Endometrium (tissue), 2 donors: Measurements from ENCODE around the gene MAX.

Experiments
- FAIRE-seq: peaks from 2 replicates; lab custom pipeline; 2012; peaks lifted over from hg19 to GRCh38; lab: Jason Lieb, UNC
- donor health status: control.
- donor health status: control.

The MAX gene

GRCh38 chr14:65102441-65103149 lies at the start of gene MAX:
TSS of gene MAX (minus strand) at chr14:65102517. CDS start at chr14:65102339, 178 bp downstream.
- peak; percentile 70 for FAIRE-seq

- no peak for FAIRE-seq
These were observed 49.3 kb upstream of the MAX start for GRCh38 chr14:65151609-65151956.

GRCh38 chr14:65150898-65151608 lies 48.7 kb upstream of the MAX start:
- no peak for FAIRE-seq

GRCh38 chr14:65149116-65149515 lies 46.8 kb upstream of the MAX start:
- FAIRE-seq: no peak

- FAIRE-seq: no peak
These were observed 41.9 kb upstream of the MAX start for GRCh38 chr14:65144170-65144569.

GRCh38 chr14:65142914-65143625 lies 40.8 kb upstream of the MAX start:
- FAIRE-seq: no peak

- no peak for FAIRE-seq
These were observed 40.1 kb upstream of the MAX start for GRCh38 chr14:65142429-65142828.

- no peak for FAIRE-seq
These were observed 39.2 kb upstream of the MAX start for GRCh38 chr14:65141523-65141922.

- no peak for FAIRE-seq
These were observed 35.5 kb upstream of the MAX start for GRCh38 chr14:65137648-65138307.

GRCh38 chr14:65134651-65135579 lies 32.6 kb upstream of the MAX start:
- FAIRE-seq: no peak

- FAIRE-seq: no peak
These were observed 30.5 kb upstream of the MAX start for GRCh38 chr14:65132855-65133254.

- FAIRE-seq: no peak
These were observed 29.0 kb upstream of the MAX start for GRCh38 chr14:65131301-65131701.

GRCh38 chr14:65128096-65128495 lies 25.8 kb upstream of the MAX start:
- no peak for FAIRE-seq

GRCh38 chr14:65117769-65118745 lies 15.7 kb upstream of the MAX start:
- peak; percentile 72 for FAIRE-seq

GRCh38 chr14:65115615-65116014 lies 13.3 kb upstream of the MAX start:
- FAIRE-seq: no peak

- no peak for FAIRE-seq
These were observed 8.2 kb upstream of the MAX start for GRCh38 chr14:65110525-65110924.

GRCh38 chr14:65109357-65109756 lies 7.0 kb upstream of the MAX start:
- no peak for FAIRE-seq

- no peak for FAIRE-seq
These were observed 4.9 kb upstream of the MAX start for GRCh38 chr14:65107200-65107599.

- FAIRE-seq: no peak
These were observed 4.4 kb upstream of the MAX start for GRCh38 chr14:65106736-65107135.

- no peak for FAIRE-seq
These were observed 4.0 kb upstream of the MAX start for GRCh38 chr14:65106316-65106715.
